H54 (cell line): ENCODE data around the gene IMPDH2.

ENCODE experiments used
- DNase-seq: peaks from one replicate; pipeline ENCODE4 v3.0.0; 2011; ENCODE audit warnings: low spot score, mixed read lengths; ENCODE audit not compliant: insufficient read length
- FAIRE-seq: peaks from 3 replicates; lab custom pipeline; 2011; peaks lifted over from hg19 to GRCh38; lab: Jason Lieb, UNC
- POLR2A ChIP-seq: IDR thresholded peaks from 2 replicates; pipeline ENCODE4 v1.6.1; 2011; ENCODE audit warnings: low read depth, mild to moderate bottlenecking, low read length

Gene IMPDH2

GRCh38 chr3:49025793-49026520 is 3.2 kb downstream of the IMPDH2 start:
- FAIRE-seq = no peak
- DNase-seq = no peak
- no peak for TF ChIP-seq POLR2A

- no peak; the same call in 1 of the 2 replicates for TF ChIP-seq POLR2A
- DNase-seq (no peak), FAIRE-seq (no peak)
These were observed 4.0 kb downstream of the IMPDH2 start for GRCh38 chr3:49025005-49025792.

GRCh38 chr3:49024449-49024848 is 4.7 kb downstream of the IMPDH2 start:
- no peak for DNase-seq
- FAIRE-seq = no peak

DNA sequence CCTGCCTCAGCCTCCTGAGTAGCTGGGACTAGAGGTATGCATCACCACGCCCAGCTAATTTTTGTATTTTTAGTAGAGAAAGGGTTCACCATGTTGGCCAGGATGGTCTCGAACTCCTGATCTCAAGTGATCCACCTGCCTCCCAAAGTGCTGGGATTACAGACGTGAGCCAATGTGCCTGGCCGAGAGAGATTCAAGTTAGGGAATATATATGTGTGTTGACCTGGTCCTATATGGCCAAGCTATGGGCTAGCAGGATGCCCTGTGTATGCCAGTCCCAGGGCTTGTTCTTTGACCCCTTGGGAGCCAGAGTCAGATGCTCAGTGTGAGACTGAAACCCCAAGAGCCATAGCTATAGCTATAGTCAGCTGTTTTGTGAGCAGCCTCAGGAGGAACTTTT is 5.4 kb downstream of the IMPDH2 start:
- FAIRE-seq (no peak), DNase-seq (no peak)
- no peak for TF ChIP-seq POLR2A

More at GRCh38 chr3:49024449-49024848, 4.7 kb downstream of the IMPDH2 start:
- TF ChIP-seq POLR2A = no peak

- FAIRE-seq (no peak), DNase-seq (no peak)
- TF ChIP-seq POLR2A = no peak
These were observed 6.5 kb downstream of the IMPDH2 start for GRCh38 chr3:49022688-49023171.

DNA sequence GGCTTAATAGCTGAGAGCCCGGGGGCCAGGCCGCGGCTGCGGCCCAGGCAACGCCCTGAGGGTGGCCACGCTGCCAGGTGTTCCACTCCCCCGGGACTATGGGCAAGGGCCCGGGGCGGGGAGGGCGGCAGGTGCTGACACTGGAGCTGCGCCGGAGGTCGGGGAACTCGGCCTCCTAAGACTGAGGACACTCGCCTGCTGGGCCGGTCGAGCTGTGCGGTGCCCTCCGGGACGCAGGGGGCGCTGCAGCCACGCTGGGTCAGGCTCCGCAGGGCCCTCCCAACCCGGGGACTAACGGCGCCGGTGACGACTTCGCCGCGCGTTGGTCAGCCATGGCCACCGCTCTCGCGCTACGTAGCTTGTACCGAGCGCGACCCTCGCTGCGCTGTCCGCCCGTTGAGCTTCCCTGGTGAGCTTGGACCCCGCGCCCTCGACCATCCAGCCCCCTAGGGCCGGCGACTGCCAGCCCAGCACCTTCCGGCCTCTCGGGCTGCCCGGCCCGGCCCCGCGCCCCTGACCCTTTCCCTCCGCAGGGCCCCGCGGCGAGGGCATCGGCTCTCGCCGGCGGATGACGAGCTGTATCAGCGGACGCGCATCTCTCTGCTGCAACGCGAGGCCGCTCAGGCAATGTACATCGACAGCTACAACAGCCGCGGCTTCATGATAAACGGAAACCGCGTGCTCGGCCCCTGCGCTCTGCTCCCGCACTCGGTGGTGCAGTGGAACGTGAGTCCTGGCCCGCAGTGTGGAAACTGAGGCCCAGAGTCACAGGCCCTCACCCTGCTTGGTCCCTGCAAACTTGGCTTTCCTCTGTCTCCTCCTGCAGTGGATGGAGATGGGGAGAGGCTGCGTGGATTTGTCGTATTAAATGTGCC is 7.1 kb downstream of the IMPDH2 start, which contains the start of gene NDUFAF3:
TSS of gene NDUFAF3 (plus strand) at position 309 of the 875 bp plus-strand sequence. CDS start at position 333, 24 bp downstream.
- FAIRE-seq = no peak
- peak; percentile 93 for TF ChIP-seq POLR2A
- DNase-seq = peak; percentile 90

DNA sequence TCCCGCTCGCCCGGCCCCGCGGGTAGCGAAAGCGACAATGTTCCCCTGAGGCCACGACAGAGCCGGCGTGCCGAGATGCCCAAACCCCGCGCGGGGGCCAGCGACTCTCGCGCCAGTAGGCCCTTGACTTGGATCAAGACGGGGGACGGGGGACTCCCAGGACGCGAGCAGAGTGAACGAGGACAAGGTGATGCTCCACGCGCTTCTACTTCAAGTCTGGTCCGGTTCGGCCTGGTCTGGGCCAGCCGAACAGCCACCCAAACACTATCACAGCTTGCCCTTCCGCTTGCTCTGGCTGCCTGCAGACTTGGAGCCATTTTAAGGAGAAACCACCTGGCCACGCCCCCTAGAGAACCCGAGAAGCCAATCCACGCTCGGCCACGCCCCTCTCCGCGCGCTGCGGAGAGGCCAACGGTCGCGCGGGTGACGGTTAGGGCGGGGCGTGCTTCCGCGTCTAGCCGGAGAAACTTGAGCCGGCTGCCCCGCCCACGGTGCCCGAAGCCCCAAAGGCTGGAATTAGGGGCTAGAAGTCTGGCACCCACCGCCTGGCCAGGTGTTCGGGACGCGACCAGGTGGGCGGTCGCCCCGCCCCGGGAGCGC is 7.9 kb downstream of the IMPDH2 start:
- DNase-seq (peak; percentile 89), FAIRE-seq (peak; percentile 11)
- peak; percentile 100 for TF ChIP-seq POLR2A

GRCh38 chr3:49020330-49021212 is 8.6 kb downstream of the IMPDH2 start:
- FAIRE-seq (no peak), DNase-seq (no peak)
- no peak; the same call in 1 of the 2 replicates for TF ChIP-seq POLR2A

DNA sequence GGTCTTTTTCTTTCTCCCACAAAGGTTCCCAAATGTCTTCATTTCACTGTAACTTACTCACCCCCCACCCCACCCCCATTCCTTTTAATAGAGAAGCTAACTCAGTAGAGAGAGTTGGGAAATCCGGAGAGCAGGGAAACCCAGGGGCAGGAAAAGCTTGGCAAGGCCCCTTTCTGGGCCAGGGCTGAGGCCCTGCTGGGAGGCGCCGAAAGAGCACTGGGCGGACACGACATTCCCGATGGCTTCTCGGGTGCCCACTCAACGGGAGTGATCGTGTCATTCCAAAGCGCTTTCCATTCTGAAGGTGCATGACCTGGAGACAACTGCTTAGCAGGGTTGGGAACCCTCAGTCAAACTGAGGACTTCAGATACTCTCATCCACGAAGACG is 9.3 kb downstream of the IMPDH2 start:
- DNase-seq = no peak
- no peak for TF ChIP-seq POLR2A
- FAIRE-seq = no peak

DNA sequence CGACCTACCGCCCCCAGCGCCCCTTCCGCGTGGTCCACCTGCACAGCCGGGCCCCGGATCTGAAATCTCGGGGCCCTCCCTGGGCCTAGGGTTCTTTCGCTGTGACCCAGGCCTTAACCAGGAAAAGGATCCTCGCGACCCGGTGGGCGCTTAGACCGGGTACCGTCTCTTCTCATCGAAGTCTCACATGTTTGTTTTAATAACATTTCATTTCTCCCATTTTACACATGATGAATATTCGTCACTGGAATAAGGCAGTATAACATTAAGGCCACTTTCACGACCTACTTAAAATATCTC is 10.5 kb downstream of the IMPDH2 start:
- DNase-seq (no peak), FAIRE-seq (no peak)
- TF ChIP-seq POLR2A = no peak

- DNase-seq (peak; percentile 51), FAIRE-seq (no peak)
- peak; percentile 65 for TF ChIP-seq POLR2A
These were observed 11.1 kb downstream of the IMPDH2 start, which contains the start of gene DALRD3 for GRCh38 chr3:49017971-49018706. DALRD3 (minus strand) TSS chr3:49018580; CDS start chr3:49018564, 16 bp downstream.
